B cell (primary cell): ENCODE measurements around the gene GLRA3.

Source experiments
- EZH2 ChIP-seq: IDR thresholded peaks from 2 replicates; pipeline ENCODE4 v1.6.1; 2012; ENCODE audit warnings: borderline replicate concordance, low read depth, mild to moderate bottlenecking, moderate library complexity, low read length; ENCODE audit not compliant: insufficient read depth, poor library complexity, severe bottlenecking
- TF ChIP-seq, protein P1 (sequence below): fragments of 200-600 bp; IDR thresholded peaks from one replicate; pipeline ENCODE4 v1.8.0; 2022; ENCODE audit warnings: antibody characterized with exemption, mild to moderate bottlenecking

DNA sequence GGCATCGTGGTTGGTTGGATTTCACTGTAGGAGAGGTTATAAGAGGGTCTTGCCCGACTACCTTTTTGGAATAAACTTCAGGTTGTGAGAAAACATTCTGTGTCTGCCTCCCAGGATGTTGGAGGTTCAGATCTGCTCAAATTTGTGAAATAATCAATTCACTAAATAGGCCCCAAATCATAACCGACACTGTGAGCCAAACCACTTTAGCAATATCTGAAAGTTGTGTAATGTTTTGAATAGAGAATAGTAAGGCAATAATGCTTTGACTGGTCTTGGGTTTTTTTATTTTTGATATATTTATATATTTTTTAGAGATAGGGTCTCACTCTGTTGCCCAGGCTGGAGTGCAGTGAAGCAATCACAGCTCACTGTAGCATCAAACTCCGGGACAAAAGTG lies 131.2 kb downstream of the GLRA3 start:
- TF ChIP-seq, protein P1, sequence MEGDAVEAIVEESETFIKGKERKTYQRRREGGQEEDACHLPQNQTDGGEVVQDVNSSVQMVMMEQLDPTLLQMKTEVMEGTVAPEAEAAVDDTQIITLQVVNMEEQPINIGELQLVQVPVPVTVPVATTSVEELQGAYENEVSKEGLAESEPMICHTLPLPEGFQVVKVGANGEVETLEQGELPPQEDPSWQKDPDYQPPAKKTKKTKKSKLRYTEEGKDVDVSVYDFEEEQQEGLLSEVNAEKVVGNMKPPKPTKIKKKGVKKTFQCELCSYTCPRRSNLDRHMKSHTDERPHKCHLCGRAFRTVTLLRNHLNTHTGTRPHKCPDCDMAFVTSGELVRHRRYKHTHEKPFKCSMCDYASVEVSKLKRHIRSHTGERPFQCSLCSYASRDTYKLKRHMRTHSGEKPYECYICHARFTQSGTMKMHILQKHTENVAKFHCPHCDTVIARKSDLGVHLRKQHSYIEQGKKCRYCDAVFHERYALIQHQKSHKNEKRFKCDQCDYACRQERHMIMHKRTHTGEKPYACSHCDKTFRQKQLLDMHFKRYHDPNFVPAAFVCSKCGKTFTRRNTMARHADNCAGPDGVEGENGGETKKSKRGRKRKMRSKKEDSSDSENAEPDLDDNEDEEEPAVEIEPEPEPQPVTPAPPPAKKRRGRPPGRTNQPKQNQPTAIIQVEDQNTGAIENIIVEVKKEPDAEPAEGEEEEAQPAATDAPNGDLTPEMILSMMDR = no peak
- TF ChIP-seq EZH2 = no peak
